PC-3 (cell line): Measurements from ENCODE around the gene RBPMS2. TPM values are rescaled to one million over a fixed set of nuclear protein-coding genes. Genes with fewer than 3 reads are reported as not detected.

ENCODE experiments used
- ATAC-seq: fragments of 200-7000 bp; cut with Tn5 transposase; 2 replicates; pipeline ENCODE4 v1.9.1; 2020; ENCODE audit warnings: mild to moderate bottlenecking, moderate library complexity
- BruUV-seq: library from RNA; stranded (reverse); fragments of 400-500 nt; replicated peaks from 2 replicates; lab custom pipeline; 2021; lab: Mats Ljungman, UMichigan
- CTCF ChIA-PET: fragments of 300-600 bp; sonication (Branson Sonifier 250); formaldehyde crosslinking; loops from one replicate; lab custom pipeline; 2022; ENCODE audit warnings: antibody characterized with exemption; lab: Charles Lee
- POLR2A ChIA-PET: fragments of 300-600 bp; sonication (Branson Sonifier 250); formaldehyde crosslinking; loops from one replicate; lab custom pipeline; 2022; ENCODE audit warnings: antibody characterized with exemption; ENCODE audit not compliant: unreplicated experiment; lab: Charles Lee
- DNase-seq: peaks from one replicate; pipeline ENCODE4 v3.0.0-alpha.2; 2015
- H2AFZ ChIP-seq: fragments of 300-600 bp; sonication (generic); 2 replicates; pipeline ENCODE4 v1.6.0; 2016; ENCODE audit warnings: antibody characterized with exemption, low read length
- H3F3A ChIP-seq: fragments of 300-600 bp; sonication (generic); one replicate; pipeline ENCODE4 v1.6.0; 2017; ENCODE audit warnings: antibody characterized with exemption, low read length, control low read depth, mild to moderate bottlenecking; ENCODE audit not compliant: unreplicated experiment
- H3K27ac ChIP-seq: fragments of 300-600 bp; sonication (generic); 2 replicates; pipeline ENCODE4 v1.5.1; 2016; ENCODE audit warnings: mild to moderate bottlenecking, low read length
- H3K27me3 ChIP-seq: fragments of 300-600 bp; sonication (generic); 2 replicates; pipeline ENCODE4 v1.6.1; 2016; ENCODE audit warnings: low read length, mixed read lengths
- H3K36me3 ChIP-seq: fragments of 300-600 bp; sonication (generic); 2 replicates; pipeline ENCODE4 v1.6.1; 2016; ENCODE audit warnings: low read depth, mixed run types, low read length, mixed read lengths
- H3K4me1 ChIP-seq: fragments of 300-600 bp; sonication (generic); 2 replicates; pipeline ENCODE4 v1.5.1; 2016; ENCODE audit warnings: low read length; ENCODE audit not compliant: insufficient read depth
- H3K4me2 ChIP-seq: fragments of 300-600 bp; sonication (generic); 2 replicates; pipeline ENCODE4 v1.6.0; 2016; ENCODE audit warnings: low read length
- H3K4me3 ChIP-seq: fragments of 300-600 bp; sonication (generic); 2 replicates; pipeline ENCODE4 v1.5.1; 2016; ENCODE audit warnings: mild to moderate bottlenecking, low read length, mixed read lengths
- H3K79me2 ChIP-seq: fragments of 300-600 bp; sonication (generic); 2 replicates; pipeline ENCODE4 v1.6.1; 2017; ENCODE audit warnings: low read length, mixed read lengths
- H3K9ac ChIP-seq: fragments of 300-600 bp; sonication (generic); 2 replicates; pipeline ENCODE4 v1.6.0; 2016; ENCODE audit warnings: mild to moderate bottlenecking, low read length
- H3K9me2 ChIP-seq: fragments of 300-600 bp; sonication (generic); replicated peaks from 2 replicates; pipeline ENCODE4 v1.6.1; 2016; ENCODE audit warnings: mixed run types, low read length, mixed read lengths
- H3K9me3 ChIP-seq: fragments of 300-600 bp; sonication (generic); 2 replicates; pipeline ENCODE4 v1.6.1; 2016; ENCODE audit warnings: low read length, mixed read lengths
- H4K20me1 ChIP-seq: fragments of 300-600 bp; sonication (generic); 2 replicates; pipeline ENCODE4 v1.6.1; 2016; ENCODE audit warnings: low read length, mixed read lengths
- CTCF ChIP-seq: fragments of 300-600 bp; sonication (generic); conservative IDR thresholded peaks from 2 replicates; pipeline ENCODE4 v1.5.1; 2017; ENCODE audit warnings: antibody characterized with exemption, low read depth, mild to moderate bottlenecking, low read length
- EZH2 ChIP-seq: fragments of 300-600 bp; sonication (generic); IDR thresholded peaks from one replicate; pipeline ENCODE4 v1.6.1; 2017; ENCODE audit warnings: antibody characterized with exemption, mild to moderate bottlenecking, low read length; ENCODE audit not compliant: unreplicated experiment
- EZH2phosphoT487 ChIP-seq: fragments of 300-600 bp; sonication (generic); IDR thresholded peaks from 2 replicates; pipeline ENCODE4 v1.6.1; 2018; ENCODE audit warnings: mild to moderate bottlenecking, antibody characterized with exemption, low read length, borderline replicate concordance
- intact Hi-C: fragments of 100-400 bp; cut with micrococcal nuclease; formaldehyde crosslinking; loops from 2 replicates; pipeline ENCODE4 v1.9.0; 2023
- total RNA-seq: library from RNA; depleted of rRNA; stranded (reverse); fragments of >200 nt; gene quantifications from 2 replicates; pipeline ENCODE4 v1.2.3, GENCODE V29; 2014

Gene RBPMS2
- total RNA-seq, 1 experiment from 2014 or later, result not detected

- no peaks in the 10 kb centered on the region for H3K4me1 ChIP-seq
- H3K4me3 ChIP-seq, result no peak overlapping the region
- no peaks in the 10 kb centered on the region for H3K9me2 ChIP-seq
- CTCF ChIA-PET, result no interaction called here
- ATAC-seq (no peak), DNase-seq (no peak)
- H3K9ac ChIP-seq, result no peak overlapping the region
- H3K36me3 ChIP-seq, result no peaks in the 10 kb centered on the region
- TF ChIP-seq EZH2 (no peak), EZH2phosphoT487 (no peak), CTCF (no peak)
- H3K79me2 ChIP-seq, result no peaks in the 10 kb centered on the region
- POLR2A ChIA-PET, result no interaction called here
- no TSS peak for BruUV-seq
- H3K4me2 ChIP-seq, result no peak overlapping the region
- H3K27me3 ChIP-seq, result no peaks in the 10 kb centered on the region
- intact Hi-C loops, result no loop called here
- no peaks in the 10 kb centered on the region for H3K9me3 ChIP-seq
- no peak overlapping the region for H2AFZ ChIP-seq
- no peaks in the 10 kb centered on the region for H3F3A ChIP-seq
- no peak overlapping the region for H3K27ac ChIP-seq
- H4K20me1 ChIP-seq, result no peaks in the 10 kb centered on the region
Observed at GRCh38 chr15:64710676-64711428, 64.5 kb downstream of the RBPMS2 start.

- no peaks in the 10 kb centered on the region for H3K9me2 ChIP-seq
- H3K4me1 ChIP-seq, result peaks cover 14% of the 10 kb centered on the region
- no TSS peak for BruUV-seq
- no peak overlapping the region for H3K4me2 ChIP-seq
- no peak overlapping the region for H3K27ac ChIP-seq
- CTCF ChIA-PET, result no interaction called here
- no peaks in the 10 kb centered on the region for H3K36me3 ChIP-seq
- H3K9ac ChIP-seq, result no peak overlapping the region
- no peaks in the 10 kb centered on the region for H3K27me3 ChIP-seq
- no peak overlapping the region for H2AFZ ChIP-seq
- intact Hi-C loops, result no loop called here
- no peaks in the 10 kb centered on the region for H4K20me1 ChIP-seq
- POLR2A ChIA-PET, result no interaction called here
- ATAC-seq (no peak), DNase-seq (no peak)
- TF ChIP-seq CTCF, result no peak
- no peak for TF ChIP-seq EZH2
- TF ChIP-seq EZH2phosphoT487, result no peak
- peaks cover 16% of the 10 kb centered on the region for H3K79me2 ChIP-seq
- no peak overlapping the region for H3K4me3 ChIP-seq
- H3K9me3 ChIP-seq, result no peaks in the 10 kb centered on the region
- no peaks in the 10 kb centered on the region for H3F3A ChIP-seq
Observed at GRCh38 chr15:64706011-64706911, 69.1 kb downstream of the RBPMS2 start.
